Activated CD4-positive, alpha-beta T cell treated with anti-CD3 and anti-CD28 coated beads for 36 hours (primary cell): ENCODE data around the gene CHMP1A. TPM values are rescaled to one million over a fixed set of nuclear protein-coding genes. Genes with fewer than 3 reads are reported as not detected.

Experiments
- total RNA-seq, 2 experiments: library from RNA; stranded (reverse); gene quantifications; one replicate each; pipeline ENCODE4 v1.2.3, GENCODE V29; 2021

Gene CHMP1A
- total RNA-seq, 2 experiments from 2014 or later: 37.9 to 67.3 TPM

Other genes starting within 250 kb of the CHMP1A start
- 100 to 1,000 TPM; 144 to 145 TPM for gene ANKRD11, start 167.1 kb downstream of the CHMP1A start, total RNA-seq
- gene SPG7, start 149.3 kb downstream of the CHMP1A start, total RNA-seq: 10 to 100 TPM; 68.6 to 76.7 TPM
- gene RPL13, start 97.0 kb downstream of the CHMP1A start, total RNA-seq: 1,000 to 10,000 TPM; 2,518 to 3,038 TPM
- 10 to 100 TPM; 17.3 to 18.7 TPM for gene CPNE7, start 82.0 kb downstream of the CHMP1A start, total RNA-seq
- not detected for gene DPEP1, start 44.1 kb downstream of the CHMP1A start, total RNA-seq
- 10 to 100 TPM in 1 of 2 experiments, 1 to 10 TPM in 1; 6.8 to 11.6 TPM for gene SPATA33, start 128 bp upstream of the CHMP1A start, total RNA-seq
- gene CDK10, start 29.0 kb upstream of the CHMP1A start, total RNA-seq: 10 to 100 TPM; 78.1 to 89.8 TPM
- 1 to 10 TPM; 4.9 to 6.5 TPM for gene SPATA2L, start 44.0 kb upstream of the CHMP1A start, total RNA-seq
- gene VPS9D1, start 63.2 kb upstream of the CHMP1A start, total RNA-seq: 1 to 10 TPM; 2.0 to 2.6 TPM
- gene ZNF276, start 63.8 kb upstream of the CHMP1A start, total RNA-seq: 10 to 100 TPM; 21.3 to 24.8 TPM
- 10 to 100 TPM; 91.5 to 94.4 TPM for gene FANCA, start 158.9 kb upstream of the CHMP1A start, total RNA-seq
- gene SPIRE2, start 170.8 kb upstream of the CHMP1A start, total RNA-seq: 1 to 10 TPM; 1.1 to 1.5 TPM
- 100 to 1,000 TPM; 122 to 133 TPM for gene TCF25, start 215.9 kb upstream of the CHMP1A start, total RNA-seq